Stomach (tissue), 4 donors: Measurements from ENCODE around the gene ABLIM3.

Experiments
- CTCF ChIP-seq, 7 experiments: fragments of 450-650 bp in 4 of 7; fragments of 200-600 bp in 3 of 7; sonication (generic) in 3 of 7; IDR thresholded peaks; one replicate each; pipeline ENCODE4 v1.5.1; 2016 to 2019; ENCODE audit warnings: antibody characterized with exemption in 7 of 7, control low read depth in 2 of 7, mild to moderate bottlenecking in 1 of 7
- POLR2A ChIP-seq, 4 donors: fragments of 450-650 bp; IDR thresholded peaks; one replicate each; pipeline ENCODE4 v1.6.1; 2016; ENCODE audit warnings: antibody characterized with exemption in 4 of 4, control low read depth in 2 of 4, mild to moderate bottlenecking in 1 of 4, moderate library complexity in 1 of 4
- POLR2AphosphoS5 ChIP-seq, 3 donors: sonication (generic); formaldehyde crosslinking; IDR thresholded peaks; one replicate each; pipeline ENCODE4 v1.6.1; 2016; ENCODE audit warnings: antibody characterized with exemption in 3 of 3

GRCh38 chr5:149134778-149135500 is 6.4 kb upstream of the ABLIM3 start:
- TF ChIP-seq CTCF (IDR thresholded peaks at IDR 0.05) (no peak), POLR2A (IDR thresholded peaks at IDR 0.05) (no peak), POLR2AphosphoS5 (IDR thresholded peaks at IDR 0.05) (no peak)
